Measurements from ENCODE around the gene KCNH8.

GRCh38 chr3:19338769-19339168 lies 190.5 kb downstream of the KCNH8 start:
- TF ChIP-seq CTCF (IDR thresholded peaks at IDR 0.05) (no peak), POLR2A (IDR thresholded peaks at IDR 0.05) (no peak)
